Stimulated activated CD4-positive, alpha-beta T cell treated with anti-CD3 and anti-CD28 coated beads, Interleukin-2, amount 100 ng/mL, for 4 hours (primary cell): ENCODE data around the gene RAB38.

Source experiments
- DNase-seq: peaks from one replicate; pipeline ENCODE4 v3.0.0-alpha.2; 2020; ENCODE audit warnings: low read depth

Gene RAB38

GRCh38 chr11:88169881-88170280 is 5.4 kb downstream of the RAB38 start:
- DNase-seq, result no peak

GRCh38 chr11:88169471-88169870 is 5.8 kb downstream of the RAB38 start:
- DNase-seq, result no peak

GRCh38 chr11:88167853-88168252 is 7.4 kb downstream of the RAB38 start:
- no peak for DNase-seq

- DNase-seq, result no peak
Observed at GRCh38 chr11:88164806-88165585, 10.2 kb downstream of the RAB38 start.

- no peak for DNase-seq
Observed at GRCh38 chr11:88164320-88164719, 10.9 kb downstream of the RAB38 start.

GRCh38 chr11:88158081-88158480 is 17.2 kb downstream of the RAB38 start:
- DNase-seq, result no peak

- no peak for DNase-seq
Observed at GRCh38 chr11:88157370-88157769, 17.9 kb downstream of the RAB38 start.

GRCh38 chr11:88152381-88152780 is 22.9 kb downstream of the RAB38 start:
- no peak for DNase-seq

GRCh38 chr11:88151709-88152265 is 23.5 kb downstream of the RAB38 start:
- no peak for DNase-seq

GRCh38 chr11:88146106-88146505 is 29.1 kb downstream of the RAB38 start:
- no peak for DNase-seq

- DNase-seq, result no peak
Observed at GRCh38 chr11:88139865-88140264, 35.4 kb downstream of the RAB38 start.

- no peak for DNase-seq
Observed at GRCh38 chr11:88131764-88132470, 43.3 kb downstream of the RAB38 start.

- DNase-seq, result no peak
Observed at GRCh38 chr11:88122956-88123355, 52.3 kb downstream of the RAB38 start.

GRCh38 chr11:88119561-88119960 is 55.7 kb downstream of the RAB38 start:
- DNase-seq, result no peak

GRCh38 chr11:88117281-88117858 is 57.9 kb downstream of the RAB38 start:
- DNase-seq, result no peak

- DNase-seq, result no peak
Observed at GRCh38 chr11:88115828-88116755, 59.2 kb downstream of the RAB38 start.

GRCh38 chr11:88114486-88115045 is 60.7 kb downstream of the RAB38 start:
- DNase-seq, result no peak

- no peak for DNase-seq
Observed at GRCh38 chr11:88106666-88107065, 68.6 kb downstream of the RAB38 start.

- no peak for DNase-seq
Observed at GRCh38 chr11:88105951-88106350, 69.3 kb downstream of the RAB38 start.

- no peak for DNase-seq
Observed at GRCh38 chr11:88105526-88105925, 69.7 kb downstream of the RAB38 start.

- no peak for DNase-seq
Observed at GRCh38 chr11:88104408-88104807, 70.8 kb downstream of the RAB38 start.
